Activated CD8-positive, alpha-beta T cell treated with anti-CD3 and anti-CD28 coated beads for 36 hours (primary cell): ENCODE results near the gene CFAP97D2. TPM values are rescaled to one million over a fixed set of nuclear protein-coding genes. Genes with fewer than 3 reads are reported as not detected.

Experiments
- ATAC-seq: fragments of 200-7000 bp; cut with Tn5 transposase; one replicate; pipeline ENCODE4 v1.10.0; 2021; ENCODE audit warnings: mild to moderate bottlenecking, moderate library complexity
- CTCF ChIA-PET: fragments of 350-600 bp; sonication (Branson Sonifier 250); formaldehyde crosslinking; loops from one replicate; lab custom pipeline; 2021; ENCODE audit warnings: antibody characterized with exemption; lab: Charles Lee
- POLR2A ChIA-PET: fragments of 350-600 bp; sonication (Branson Sonifier 250); formaldehyde crosslinking; loops from one replicate; lab custom pipeline; 2021; ENCODE audit warnings: antibody characterized with exemption; lab: Charles Lee
- DNase-seq: peaks from one replicate; pipeline ENCODE4 v3.0.0-alpha.2; 2020
- H3K27ac Mint-ChIP-seq: one replicate; pipeline ENCODE4 v1.8.0; 2021; ENCODE audit warnings: mild to moderate bottlenecking, mixed read lengths
- H3K27me3 Mint-ChIP-seq: one replicate; pipeline ENCODE4 v1.8.0; 2021; ENCODE audit warnings: mixed read lengths
- H3K36me3 Mint-ChIP-seq: one replicate; pipeline ENCODE4 v1.8.0; 2021; ENCODE audit warnings: low read depth, mixed read lengths
- H3K4me1 Mint-ChIP-seq: one replicate; pipeline ENCODE4 v1.8.0; 2021; ENCODE audit warnings: low read depth, mixed read lengths
- H3K4me3 Mint-ChIP-seq: one replicate; pipeline ENCODE4 v1.8.0; 2021; ENCODE audit warnings: mild to moderate bottlenecking, moderate library complexity, mixed read lengths
- H3K9me3 Mint-ChIP-seq: one replicate; pipeline ENCODE4 v1.8.0; 2021; ENCODE audit warnings: mixed read lengths
- CTCF ChIP-seq: fragments of 200-600 bp; IDR thresholded peaks from one replicate; pipeline ENCODE4 v1.8.0; 2022; ENCODE audit warnings: antibody characterized with exemption, mild to moderate bottlenecking
- intact Hi-C: fragments of 100-400 bp; cut with micrococcal nuclease; formaldehyde crosslinking; loops from one replicate; pipeline ENCODE4 v1.10.0; 2022
- microRNA-seq: library from miRNA; unstranded; fragments of <30 nt; microRNA quantifications from one replicate; pipeline ENCODE4 v1.2.0, GENCODE V29; 2022; ENCODE audit warnings: borderline microRNAs expressed, borderline replicate concordance
- total RNA-seq, 2 experiments: library from RNA; stranded (reverse); gene quantifications; one replicate each; pipeline ENCODE4 v1.2.3, GENCODE V29; 2021

The CFAP97D2 gene
- total RNA-seq, 2 experiments from 2014 or later = not detected

- peak overlapping the region; percentile 1 for H3K27ac Mint-ChIP-seq
- POLR2A ChIA-PET = interaction anchor here (0.6 to 1.3 kb wide), 3 partner anchors 8 to 136 kb away, joined by 3 to 4 read pairs (median 4); no protein-coding TSS in a partner anchor
- no peaks in the 10 kb centered on the region for H3K27me3 Mint-ChIP-seq
Observed at GRCh38 chr13:114264886-114265611, 86.0 kb downstream of the CFAP97D2 start.

GRCh38 chr13:114266241-114266640 is 87.2 kb downstream of the CFAP97D2 start:
- Mint-ChIP-seq H3K27ac (no peak overlapping the region), H3K4me3 (no peak overlapping the region), H3K4me1 (peaks cover 41% of the 10 kb centered on the region), H3K9me3 (no peaks in the 10 kb centered on the region), H3K27me3 (no peaks in the 10 kb centered on the region), H3K36me3 (peaks cover 70% of the 10 kb centered on the region)
- ChIA-PET CTCF (no interaction called here), POLR2A (interaction anchor here (0.7 to 3.9 kb wide), 3 partner anchors 9 to 273 kb away, joined by 3 to 19 read pairs (median 3); partner anchors contain the start of gene UPF3A)
- ATAC-seq = no peak
- intact Hi-C loops = no loop called here
- no peak for DNase-seq
- TF ChIP-seq CTCF = no peak

More at GRCh38 chr13:114264886-114265611, 86.0 kb downstream of the CFAP97D2 start:
- no peak overlapping the region for H3K4me3 Mint-ChIP-seq
- TF ChIP-seq CTCF = no peak
- intact Hi-C loops = no loop called here
- H3K36me3 Mint-ChIP-seq = peaks cover 71% of the 10 kb centered on the region
- CTCF ChIA-PET = interaction anchor here (1.7 kb wide), 1 partner anchor 9 kb away, joined by 4 read pairs; no protein-coding TSS in a partner anchor
- H3K4me1 Mint-ChIP-seq = peaks cover 47% of the 10 kb centered on the region
- ATAC-seq = no peak
- H3K9me3 Mint-ChIP-seq = no peaks in the 10 kb centered on the region
- DNase-seq = no peak

- CTCF ChIA-PET = no interaction called here
- no peaks in the 10 kb centered on the region for H3K27me3 Mint-ChIP-seq
- no peak overlapping the region for H3K4me3 Mint-ChIP-seq
- peaks cover 21% of the 10 kb centered on the region for H3K4me1 Mint-ChIP-seq
- POLR2A ChIA-PET = interaction anchor here (0.8 to 3.9 kb wide), 4 partner anchors 8 to 25 kb away, joined by 3 to 19 read pairs (median 4); partner anchors contain the start of gene UPF3A
- no peaks in the 10 kb centered on the region for H3K9me3 Mint-ChIP-seq
- no peak for TF ChIP-seq CTCF
- H3K27ac Mint-ChIP-seq = peak overlapping the region; percentile 83
- peak; percentile 72 for ATAC-seq
- intact Hi-C loops = no loop called here
- DNase-seq = peak; percentile 53
- peaks cover 67% of the 10 kb centered on the region for H3K36me3 Mint-ChIP-seq
Observed at GRCh38 chr13:114268344-114269280, 89.6 kb downstream of the CFAP97D2 start.

GRCh38 chr13:114269281-114269770 is 90.3 kb downstream of the CFAP97D2 start:
- peak; percentile 35 for ATAC-seq
- peak overlapping the region; percentile 83 for H3K27ac Mint-ChIP-seq
- intact Hi-C loops = no loop called here
- no peak for DNase-seq
- H3K4me1 Mint-ChIP-seq = peaks cover 19% of the 10 kb centered on the region
- no peak for TF ChIP-seq CTCF
- no peaks in the 10 kb centered on the region for H3K27me3 Mint-ChIP-seq
- no peak overlapping the region for H3K4me3 Mint-ChIP-seq
- CTCF ChIA-PET = no interaction called here
- H3K9me3 Mint-ChIP-seq = no peaks in the 10 kb centered on the region
- peaks cover 66% of the 10 kb centered on the region for H3K36me3 Mint-ChIP-seq
- POLR2A ChIA-PET = interaction anchor here (0.6 to 3.9 kb wide), 4 partner anchors 8 to 36 kb away, joined by 3 to 19 read pairs (median 4); partner anchors contain the start of gene UPF3A

Small RNA genes within 50 kb of the gene (microRNA-seq; reads per million reads assigned to microRNA genes)
- not detected for gene MIR548AR

Other genes starting within 250 kb of the CFAP97D2 start
- gene C13orf46, start 205.2 kb upstream of the CFAP97D2 start, total RNA-seq = 1 to 10 TPM; 1.6 to 1.9 TPM
- 10 to 100 TPM; 28.9 to 32.3 TPM for gene RASA3, start 46.6 kb upstream of the CFAP97D2 start, total RNA-seq
- 10 to 100 TPM; 72.5 to 76.0 TPM for gene CDC16, start 55.6 kb downstream of the CFAP97D2 start, total RNA-seq
- 10 to 100 TPM; 36.7 TPM for gene UPF3A, start 102.3 kb downstream of the CFAP97D2 start, total RNA-seq
- gene CHAMP1, start 135.2 kb downstream of the CFAP97D2 start, total RNA-seq = 10 to 100 TPM; 33.9 to 34.7 TPM